NCI-H1092 treated with DMSO at 0.1 percent for 48 hours (cell line): Measurements from ENCODE around the gene OAT.
"Not testable (repeated sequence)": the region's sequence is repeated elsewhere in the genome, so short reads cannot be mapped to it uniquely, and the experiment has no call there.

Experiments used
- DNase-seq: peaks from one replicate; lab custom pipeline; 2025; lab: John Stamatoyannopoulos, UW

Gene OAT

DNA sequence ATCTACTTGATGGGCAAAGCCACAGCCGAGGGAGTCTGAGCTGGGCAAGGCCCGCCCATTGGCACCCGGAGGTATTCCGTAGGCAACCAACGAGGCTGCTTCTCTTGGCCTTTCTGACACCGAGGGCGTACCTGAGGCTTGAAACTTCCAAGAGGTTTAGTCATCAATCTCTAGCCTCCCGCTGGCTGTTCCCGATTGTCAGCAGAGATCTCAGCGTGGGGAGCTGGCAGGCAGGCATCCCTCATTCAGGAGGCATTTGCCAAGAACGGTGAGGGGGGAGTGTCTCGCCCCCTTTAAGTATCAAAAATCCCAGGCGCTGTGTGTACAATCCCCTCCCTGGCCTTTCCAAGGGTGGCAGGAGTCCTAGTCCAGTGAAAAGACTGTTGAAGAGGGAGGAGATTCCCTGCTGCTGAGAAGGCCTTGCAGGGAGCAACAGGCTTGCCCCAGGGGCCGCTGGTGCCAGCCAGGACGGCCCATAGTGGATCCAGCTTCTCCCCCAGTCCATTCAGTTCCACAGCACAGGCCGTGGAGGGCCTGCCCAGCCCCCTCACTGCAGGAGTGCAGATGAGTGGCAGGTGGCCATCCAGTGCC, 39.7 kb downstream of the OAT start:
- DNase-seq, result peak; percentile 50

GRCh38 chr10:124378271-124378670, 40.5 kb downstream of the OAT start:
- DNase-seq, result no peak

GRCh38 chr10:124377101-124377500, 41.6 kb downstream of the OAT start:
- no peak for DNase-seq

- no peak for DNase-seq
Measured at GRCh38 chr10:124376411-124376810, 42.3 kb downstream of the OAT start.

DNA sequence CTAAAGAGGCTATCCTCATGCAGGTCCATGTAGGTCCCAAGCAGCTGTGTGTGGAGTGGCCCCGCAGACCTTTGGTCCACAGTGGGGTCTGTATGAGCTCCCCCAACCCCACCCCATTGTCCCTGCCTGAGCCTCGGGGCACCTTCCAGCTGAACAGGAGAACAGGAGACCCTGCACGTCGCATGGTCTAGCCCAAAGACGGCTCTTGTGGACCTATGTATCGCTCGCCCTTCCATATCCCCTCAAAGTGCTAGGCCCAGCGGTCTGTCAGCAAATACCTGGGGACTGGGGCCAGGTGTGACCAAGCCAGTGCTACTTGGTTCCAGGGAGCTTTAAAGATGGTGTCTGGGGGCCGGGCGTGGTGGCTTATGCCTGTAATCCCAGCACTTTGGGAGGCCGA, 43.0 kb downstream of the OAT start:
- no peak for DNase-seq

DNA sequence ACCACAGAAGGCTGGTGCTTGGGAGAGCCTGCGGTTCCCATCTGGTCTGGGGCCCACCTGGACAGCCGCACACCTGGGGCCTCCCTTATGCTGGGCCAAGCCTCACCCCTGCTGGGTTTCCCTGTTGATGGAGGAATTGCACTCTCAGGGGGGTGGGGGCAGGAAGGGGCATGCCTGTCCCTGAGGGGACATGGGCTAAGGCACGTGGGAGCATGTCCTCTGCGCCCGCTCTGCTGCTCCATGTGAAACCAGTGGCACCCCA, 43.4 kb downstream of the OAT start:
- DNase-seq, result no peak

- DNase-seq, result no peak
Measured at GRCh38 chr10:124374535-124375352, 44.0 kb downstream of the OAT start.

DNA sequence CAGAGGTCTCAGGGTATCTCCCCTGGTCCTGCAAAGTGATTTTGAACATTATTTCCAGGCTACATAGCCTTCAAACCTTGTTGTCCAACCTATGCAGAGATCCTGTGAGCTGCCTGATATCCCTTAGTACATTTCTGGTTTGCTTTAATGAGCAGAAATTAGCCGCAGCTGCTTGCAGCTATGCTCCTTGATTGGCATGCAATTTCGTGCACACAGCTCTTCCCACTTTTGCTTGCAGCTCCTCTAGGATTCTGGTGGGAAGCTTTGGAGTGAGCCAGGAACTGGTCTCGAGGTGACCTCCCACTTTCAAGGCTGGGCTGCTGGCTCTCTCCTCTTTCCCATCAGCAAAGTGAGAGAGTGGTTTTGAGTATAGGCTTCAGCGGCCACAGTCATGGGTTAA, 45.8 kb downstream of the OAT start:
- no peak for DNase-seq

DNA sequence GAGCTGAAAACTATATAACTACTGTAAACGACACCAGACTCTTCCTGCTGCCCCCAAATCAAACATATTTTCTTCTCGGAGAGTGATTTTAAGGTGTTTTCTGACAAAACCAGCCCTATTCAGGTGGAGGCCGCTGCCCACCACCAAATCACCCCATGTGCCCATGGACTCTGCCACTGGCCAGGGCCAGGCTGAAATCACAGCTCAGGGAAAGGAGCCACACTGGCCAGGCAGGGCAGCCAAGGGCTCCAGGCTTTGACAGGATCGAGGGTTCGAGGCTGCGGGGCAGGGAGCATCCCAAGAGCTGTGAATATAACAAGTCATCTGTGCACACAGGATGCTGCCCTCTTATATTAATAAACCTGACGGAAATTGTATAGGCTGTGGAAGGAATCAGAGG, 48.3 kb downstream of the OAT start:
- DNase-seq, result no peak

- DNase-seq, result no peak
Measured at GRCh38 chr10:124369986-124370385, 48.7 kb downstream of the OAT start.

GRCh38 chr10:124369533-124369932, 49.2 kb downstream of the OAT start:
- DNase-seq, result not testable (repeated sequence)

GRCh38 chr10:124369066-124369465, 49.7 kb downstream of the OAT start:
- DNase-seq, result no peak

DNA sequence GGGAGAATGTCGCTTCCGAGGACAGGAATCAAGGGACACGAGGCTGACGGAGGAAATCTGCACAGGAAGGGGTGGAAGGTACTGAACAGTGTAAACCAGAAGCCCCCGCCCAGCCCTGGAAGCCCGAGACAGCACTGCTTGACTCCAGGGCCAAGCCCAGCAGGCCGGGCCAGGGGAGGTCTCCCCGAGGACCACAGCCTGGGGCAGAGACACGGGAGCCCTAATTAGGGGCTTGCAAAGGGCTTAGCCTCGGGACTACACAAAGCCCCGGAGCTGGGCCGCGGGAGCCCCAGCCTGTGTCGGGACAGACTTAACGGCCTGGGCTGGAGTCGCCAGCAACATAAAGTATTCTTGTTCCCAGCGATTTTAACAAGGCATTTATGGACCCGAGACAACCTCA, 50.8 kb downstream of the OAT start:
- DNase-seq, result no peak

GRCh38 chr10:124367414-124367813, 51.3 kb downstream of the OAT start:
- DNase-seq, result no peak

GRCh38 chr10:124366825-124367224, 51.9 kb downstream of the OAT start:
- DNase-seq, result no peak

GRCh38 chr10:124366343-124366742, 52.4 kb downstream of the OAT start:
- DNase-seq, result no peak

DNA sequence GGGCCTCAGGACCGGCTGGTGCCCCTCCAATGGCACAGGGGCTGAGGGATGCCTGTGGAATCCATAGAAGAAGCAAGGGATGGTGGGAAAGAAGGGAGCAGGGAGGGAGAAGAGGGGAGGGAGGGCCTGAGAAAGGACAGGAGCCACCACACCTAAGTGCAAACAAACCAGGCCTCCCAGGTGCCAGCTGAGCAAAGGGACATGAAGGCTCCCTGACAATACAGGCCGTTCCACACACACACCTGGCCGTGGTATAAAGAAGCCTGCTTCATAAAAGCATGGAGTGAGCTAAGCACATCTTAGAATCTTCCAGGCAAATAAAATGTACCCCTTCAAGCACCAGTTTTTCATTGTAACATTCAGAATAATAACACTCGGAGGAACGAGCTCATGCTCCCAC, 54.0 kb downstream of the OAT start:
- DNase-seq, result peak; percentile 5

DNA sequence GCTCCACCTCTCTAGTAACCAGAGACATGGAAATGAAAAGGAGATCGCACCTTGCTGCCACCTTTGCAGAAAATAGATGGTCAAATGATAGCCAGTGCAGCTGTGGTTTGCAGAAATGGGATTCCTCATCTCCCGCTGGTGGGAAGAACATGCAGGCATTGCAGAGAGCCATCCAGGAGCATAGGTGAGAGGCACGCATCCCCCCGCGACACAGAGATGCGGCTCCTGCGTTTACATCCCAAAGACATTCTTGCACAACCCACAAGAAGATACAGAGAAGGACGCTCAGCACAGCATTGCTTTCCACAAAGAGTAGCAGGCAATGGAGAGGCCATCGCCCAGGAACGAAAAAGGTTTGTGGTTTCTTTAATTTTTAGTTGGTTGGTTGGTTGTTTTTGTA, 56.2 kb downstream of the OAT start:
- no peak for DNase-seq

GRCh38 chr10:124359336-124359832, 59.3 kb downstream of the OAT start:
- no peak for DNase-seq

GRCh38 chr10:124357561-124357885, 61.2 kb downstream of the OAT start:
- DNase-seq, result no peak

DNA sequence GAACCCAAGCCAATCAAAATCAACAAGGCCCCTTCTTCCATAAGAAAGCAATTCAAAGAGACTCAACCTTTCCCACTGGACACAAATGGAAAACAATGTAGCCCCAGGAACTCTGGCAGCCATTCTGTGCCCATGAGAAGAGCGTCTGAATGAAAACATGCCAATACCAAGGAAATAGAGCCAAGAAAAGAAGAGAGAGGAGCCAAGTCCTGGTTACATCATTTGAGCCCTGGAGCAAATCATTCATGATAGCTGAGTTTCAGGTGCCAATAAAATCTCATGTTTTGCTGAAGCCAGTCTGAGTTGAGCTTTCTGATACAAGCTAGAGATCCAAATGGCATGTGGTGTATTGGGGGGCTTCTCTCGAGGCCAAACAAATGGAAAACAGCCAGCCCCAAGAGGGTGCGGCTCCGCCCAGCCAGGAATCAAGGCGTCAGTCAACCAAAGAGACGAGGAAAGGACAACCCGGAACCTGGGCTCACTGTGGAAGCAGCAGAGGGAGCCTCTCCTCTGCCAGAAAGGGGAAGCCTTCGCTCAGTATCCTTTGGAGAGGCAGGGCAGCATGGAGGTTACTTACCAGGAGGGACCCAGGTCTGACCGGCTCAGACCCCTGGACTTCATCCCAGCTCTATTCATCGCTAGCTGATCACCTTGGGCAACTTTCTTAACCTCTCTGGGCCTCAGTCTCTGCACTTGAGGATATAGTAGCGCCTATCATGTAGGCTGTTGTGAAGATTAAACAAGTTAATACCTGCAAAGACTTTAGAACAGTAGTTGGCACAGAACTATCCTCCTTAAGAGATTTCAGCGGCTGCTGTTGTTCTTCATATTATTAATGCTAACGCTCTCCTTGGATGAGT, 61.8 kb downstream of the OAT start:
- DNase-seq, result no peak

DNA sequence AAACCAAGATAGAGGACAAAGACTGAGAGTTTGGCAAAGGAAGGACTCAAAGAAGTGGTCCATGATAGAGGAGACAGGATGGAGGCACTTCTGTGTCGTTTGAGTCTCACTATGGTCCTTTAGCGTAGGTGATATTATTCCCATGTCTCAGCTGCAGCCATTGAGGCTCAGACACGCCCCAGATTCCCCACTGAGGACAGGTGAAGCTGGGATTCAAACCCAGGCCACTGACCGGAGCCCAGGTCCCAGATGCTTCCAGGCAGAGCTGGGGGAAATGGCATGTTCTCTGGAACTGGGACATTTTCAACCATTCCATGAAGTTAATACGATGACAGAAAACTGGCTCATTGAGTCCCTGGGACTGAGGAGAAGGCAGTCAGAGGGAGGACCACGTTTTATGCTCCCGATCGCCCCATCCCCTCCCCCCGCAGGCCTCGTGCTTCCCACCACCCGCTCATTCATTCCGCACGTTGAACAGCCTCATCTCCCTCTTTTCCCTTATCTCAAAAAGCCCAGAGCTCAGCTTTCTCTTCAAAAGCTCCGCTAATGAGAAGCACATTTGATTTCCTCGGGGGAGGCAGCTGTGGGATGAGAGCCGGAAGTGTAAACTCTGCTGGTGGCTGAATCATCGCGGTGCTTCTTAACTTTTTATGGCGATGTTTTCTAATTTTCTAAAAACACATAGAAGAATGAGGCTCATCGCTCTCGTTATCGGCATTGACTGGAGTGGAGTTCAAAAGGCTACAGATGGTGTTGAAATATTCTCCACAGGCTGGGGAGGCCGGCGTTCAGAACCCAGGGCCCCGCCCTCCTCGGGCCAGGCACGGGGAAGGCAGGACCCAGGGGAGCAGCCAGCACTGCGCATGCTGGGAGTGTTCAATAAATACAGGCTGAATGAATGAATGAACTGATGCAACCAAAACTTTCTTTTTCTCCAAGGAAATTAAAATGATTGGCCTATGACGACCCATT, 64.0 kb downstream of the OAT start:
- DNase-seq, result peak; percentile 17
